Panc1 (cell line): ENCODE results near the gene NGB. TPM values are rescaled to one million over a fixed set of nuclear protein-coding genes. Genes with fewer than 3 reads are reported as not detected.

Experiments used
- ATAC-seq: fragments of 200-7000 bp; cut with Tn5 transposase; 2 replicates; pipeline ENCODE4 v1.9.1; 2020; ENCODE audit warnings: mild to moderate bottlenecking, moderate library complexity
- BruUV-seq: library from RNA; stranded (reverse); fragments of 400-500 nt; replicated peaks from 2 replicates; lab custom pipeline; 2021; lab: Mats Ljungman, UMichigan
- CTCF ChIA-PET: fragments of 300-600 bp; sonication (Branson Sonifier 250); formaldehyde crosslinking; loops from one replicate; lab custom pipeline; 2022; ENCODE audit warnings: antibody characterized with exemption; lab: Charles Lee
- POLR2A ChIA-PET: fragments of 300-600 bp; sonication (Branson Sonifier 250); formaldehyde crosslinking; loops from one replicate; lab custom pipeline; 2022; ENCODE audit warnings: antibody characterized with exemption; lab: Charles Lee
- DNase-seq: peaks from one replicate; pipeline ENCODE4 v3.0.0-alpha.2; 2010; ENCODE audit warnings: low read depth, low spot score
- H3K27ac ChIP-seq: 2 replicates; pipeline ENCODE4 v1.5.1; 2011; ENCODE audit warnings: mild to moderate bottlenecking, low read length, inconsistent platforms
- H3K27me3 ChIP-seq: fragments of 200-500 bp; sonication (Bioruptor generic); 2 replicates; pipeline ENCODE4 v1.6.0; 2014; ENCODE audit warnings: low read length, inconsistent platforms; ENCODE audit not compliant: control insufficient read depth, insufficient read depth
- H3K36me3 ChIP-seq: fragments of 200-500 bp; sonication (Bioruptor generic); 2 replicates; pipeline ENCODE4 v1.5.1; 2014; ENCODE audit warnings: inconsistent platforms, mild to moderate bottlenecking, low read length, moderate library complexity; ENCODE audit not compliant: control insufficient read depth, insufficient read depth
- H3K4me1 ChIP-seq: 2 replicates; pipeline ENCODE4 v1.5.1; 2011; ENCODE audit warnings: inconsistent platforms, mild to moderate bottlenecking, low read length, moderate library complexity; ENCODE audit not compliant: control insufficient read depth, insufficient read depth
- H3K4me3 ChIP-seq, 2 experiments: 2 replicates each; pipeline ENCODE4 v1.5.1; 2011 to 2012; ENCODE audit warnings: low read depth in 2 of 2, low read length in 2 of 2, mild to moderate bottlenecking in 2 of 2, inconsistent platforms in 1 of 2, moderate library complexity in 1 of 2
- H3K9me3 ChIP-seq: fragments of 200-500 bp; sonication (Bioruptor generic); 2 replicates; pipeline ENCODE4 v1.5.1; 2014; ENCODE audit warnings: low read depth, mild to moderate bottlenecking, inconsistent platforms, low read length, moderate library complexity; ENCODE audit not compliant: control insufficient read depth, insufficient read depth
- CTCF ChIP-seq: fragments of 450-650 bp; IDR thresholded peaks from 2 replicates; pipeline ENCODE4 v1.5.1; 2017; ENCODE audit warnings: mild to moderate bottlenecking
- POLR2AphosphoS5 ChIP-seq: IDR thresholded peaks from 2 replicates; pipeline ENCODE4 v1.6.1; 2012; ENCODE audit warnings: mild to moderate bottlenecking, low read depth, low read length, moderate library complexity
- SIN3A ChIP-seq: IDR thresholded peaks from 2 replicates; pipeline ENCODE4 v1.6.1; 2012; ENCODE audit warnings: low read depth, mild to moderate bottlenecking, low read length, moderate library complexity, borderline replicate concordance; ENCODE audit not compliant: insufficient read depth
- TCF7L2 ChIP-seq: IDR thresholded peaks from 2 replicates; pipeline ENCODE4 v1.6.1; 2011; ENCODE audit warnings: mild to moderate bottlenecking, low read depth, low read length, inconsistent platforms
- in situ Hi-C: cut with HindIII; loops from 2 replicates; pipeline ENCODE4 v1.10.0; 2016; ENCODE audit warnings: low sequenced_read_pairs, low pct_unique_long_range_greater_than_20kb
- intact Hi-C: fragments of 100-400 bp; cut with micrococcal nuclease; formaldehyde crosslinking; loops from one replicate; pipeline ENCODE4 v1.10.0; 2022; ENCODE audit not compliant: unreplicated experiment
- total RNA-seq: library from RNA; stranded (reverse); gene quantifications from one replicate; pipeline ENCODE4 v1.2.1, GENCODE V29; 2021; ENCODE audit not compliant: unreplicated experiment
- TF ChIP-seq, protein P1 (sequence below), 2 experiments: IDR thresholded peaks; 2 replicates each; pipeline ENCODE4 v1.6.1; 2011 to 2012; ENCODE audit warnings: low read depth in 2 of 2, control low read depth in 1 of 2, low read length in 1 of 2, mild to moderate bottlenecking in 1 of 2, moderate library complexity in 1 of 2; ENCODE audit not compliant: insufficient read depth in 1 of 2

The NGB gene
- total RNA-seq, 1 experiment from 2014 or later: not detected

DNA sequence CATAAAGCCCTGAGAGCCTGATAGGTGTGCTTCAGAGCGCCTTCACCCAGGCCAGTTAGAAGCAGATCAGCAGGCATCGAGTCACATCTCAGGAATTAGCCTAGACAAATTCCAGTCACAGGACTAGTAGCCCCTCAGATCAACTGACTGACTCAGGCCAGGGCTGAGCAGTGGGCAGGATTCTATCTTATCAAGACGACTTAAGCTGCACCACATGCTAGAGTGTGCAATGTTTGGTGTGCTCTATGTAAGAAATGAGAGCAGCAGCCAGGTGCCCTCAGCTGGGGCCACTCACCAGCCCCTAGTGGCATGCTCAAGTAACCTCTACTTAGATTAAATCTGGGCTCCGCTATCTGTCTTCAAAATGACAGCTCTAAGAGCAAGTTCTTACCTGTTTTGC, 19.7 kb upstream of the NGB start:
- H3K27me3 ChIP-seq: no peaks in the 10 kb centered on the region
- CTCF ChIA-PET: no interaction called here
- in situ Hi-C loops (no loop called here), intact Hi-C loops (no loop called here)
- H3K27ac ChIP-seq: no peak overlapping the region
- TF ChIP-seq, protein P1, sequence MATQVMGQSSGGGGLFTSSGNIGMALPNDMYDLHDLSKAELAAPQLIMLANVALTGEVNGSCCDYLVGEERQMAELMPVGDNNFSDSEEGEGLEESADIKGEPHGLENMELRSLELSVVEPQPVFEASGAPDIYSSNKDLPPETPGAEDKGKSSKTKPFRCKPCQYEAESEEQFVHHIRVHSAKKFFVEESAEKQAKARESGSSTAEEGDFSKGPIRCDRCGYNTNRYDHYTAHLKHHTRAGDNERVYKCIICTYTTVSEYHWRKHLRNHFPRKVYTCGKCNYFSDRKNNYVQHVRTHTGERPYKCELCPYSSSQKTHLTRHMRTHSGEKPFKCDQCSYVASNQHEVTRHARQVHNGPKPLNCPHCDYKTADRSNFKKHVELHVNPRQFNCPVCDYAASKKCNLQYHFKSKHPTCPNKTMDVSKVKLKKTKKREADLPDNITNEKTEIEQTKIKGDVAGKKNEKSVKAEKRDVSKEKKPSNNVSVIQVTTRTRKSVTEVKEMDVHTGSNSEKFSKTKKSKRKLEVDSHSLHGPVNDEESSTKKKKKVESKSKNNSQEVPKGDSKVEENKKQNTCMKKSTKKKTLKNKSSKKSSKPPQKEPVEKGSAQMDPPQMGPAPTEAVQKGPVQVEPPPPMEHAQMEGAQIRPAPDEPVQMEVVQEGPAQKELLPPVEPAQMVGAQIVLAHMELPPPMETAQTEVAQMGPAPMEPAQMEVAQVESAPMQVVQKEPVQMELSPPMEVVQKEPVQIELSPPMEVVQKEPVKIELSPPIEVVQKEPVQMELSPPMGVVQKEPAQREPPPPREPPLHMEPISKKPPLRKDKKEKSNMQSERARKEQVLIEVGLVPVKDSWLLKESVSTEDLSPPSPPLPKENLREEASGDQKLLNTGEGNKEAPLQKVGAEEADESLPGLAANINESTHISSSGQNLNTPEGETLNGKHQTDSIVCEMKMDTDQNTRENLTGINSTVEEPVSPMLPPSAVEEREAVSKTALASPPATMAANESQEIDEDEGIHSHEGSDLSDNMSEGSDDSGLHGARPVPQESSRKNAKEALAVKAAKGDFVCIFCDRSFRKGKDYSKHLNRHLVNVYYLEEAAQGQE (IDR thresholded peaks at IDR 0.05; ENCODE audit: insufficient read depth in 1 of 2, low read depth in 2 of 2, low read length in 1 of 2): no peak
- TF ChIP-seq POLR2AphosphoS5 (no peak), SIN3A (no peak), TCF7L2 (no peak), CTCF (no peak)
- H3K36me3 ChIP-seq: peaks cover 4% of the 10 kb centered on the region; the same call in 1 of the 2 replicates
- ATAC-seq (0 out of 2 replicates have a peak, but pooled peaks have one; percentile 62), DNase-seq (no peak)
- no peaks in the 10 kb centered on the region for H3K4me1 ChIP-seq
- no peak overlapping the region for H3K4me3 ChIP-seq
- BruUV-seq: no TSS peak
- no peaks in the 10 kb centered on the region for H3K9me3 ChIP-seq
- POLR2A ChIA-PET: no interaction called here

DNA sequence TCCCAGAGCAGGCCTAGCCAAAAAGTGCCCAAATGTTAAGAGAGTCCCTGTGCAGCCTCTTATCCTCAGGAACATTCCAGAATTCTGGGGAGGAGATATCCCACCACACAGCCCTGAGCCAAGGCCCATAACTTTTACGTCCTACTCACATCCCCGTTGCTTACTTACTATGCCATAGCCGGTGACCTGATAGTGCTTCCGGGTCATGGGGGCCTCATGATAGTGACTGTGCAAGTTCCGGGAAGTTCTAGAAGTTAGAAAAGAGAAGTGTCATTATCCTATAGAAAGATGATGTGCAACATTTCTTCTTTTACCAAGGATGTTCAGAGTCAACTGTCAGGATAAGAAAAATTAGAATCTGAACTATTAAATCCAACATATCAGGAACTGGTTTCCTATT, 15.6 kb upstream of the NGB start:
- TF ChIP-seq POLR2AphosphoS5 (no peak), CTCF (no peak), SIN3A (no peak)
- TF ChIP-seq, protein P1 (IDR thresholded peaks at IDR 0.05; ENCODE audit: insufficient read depth in 1 of 2, low read depth in 2 of 2, low read length in 1 of 2): no peak
- no TSS peak for BruUV-seq
- in situ Hi-C loops (no loop called here), intact Hi-C loops (no loop called here)
- ChIA-PET POLR2A (no interaction called here), CTCF (no interaction called here)
- ATAC-seq: no peak
- Histone ChIP-seq H3K4me3 (no peak overlapping the region), H3K36me3 (peaks cover 10% of the 10 kb centered on the region; the same call in 1 of the 2 replicates), H3K27ac (no peak overlapping the region), H3K4me1 (no peaks in the 10 kb centered on the region), H3K9me3 (no peaks in the 10 kb centered on the region), H3K27me3 (no peaks in the 10 kb centered on the region)
- no peak for DNase-seq
